Activated T-helper 1 cell treated with anti-CD3 and anti-CD28 coated beads, Interleukin-2, amount 50 U/mL, for 16 hours (primary cell): ENCODE measurements around the gene GJB4.
"Not testable (repeated sequence)": the region's sequence is repeated elsewhere in the genome, so short reads cannot be mapped to it uniquely, and the experiment has no call there.

Experiments
- DNase-seq, 2 donors: peaks; one replicate each; pipeline ENCODE4 v3.0.0-alpha.2; 2020; ENCODE audit warnings: low read depth in 1 of 2, low spot score in 1 of 2

The GJB4 gene

GRCh38 chr1:34794790-34795180, 35.2 kb downstream of the GJB4 start:
- DNase-seq: no peak

- DNase-seq: no peak
These were observed 36.4 kb downstream of the GJB4 start for GRCh38 chr1:34795916-34796315.

- DNase-seq: no peak
These were observed 37.5 kb downstream of the GJB4 start for GRCh38 chr1:34796990-34797389.

GRCh38 chr1:34800214-34800613, 40.7 kb downstream of the GJB4 start:
- no peak for DNase-seq

- no peak for DNase-seq
These were observed 44.2 kb downstream of the GJB4 start for GRCh38 chr1:34803770-34804169.

- DNase-seq: no peak
These were observed 46.9 kb downstream of the GJB4 start for GRCh38 chr1:34806396-34806795.

- no peak for DNase-seq
These were observed 48.7 kb downstream of the GJB4 start for GRCh38 chr1:34808051-34808810.

GRCh38 chr1:34810781-34811180, 51.2 kb downstream of the GJB4 start:
- not testable (repeated sequence) for DNase-seq
